A204.1 (cell line): Measurements from ENCODE around the gene MB21D2.

Source experiments
- FAIRE-seq: peaks from 2 replicates; lab custom pipeline; 2012; peaks lifted over from hg19 to GRCh38; lab: Jason Lieb, UNC

MB21D2 gene

GRCh38 chr3:192890347-192891335 is 27.0 kb downstream of the MB21D2 start:
- no peak for FAIRE-seq

GRCh38 chr3:192889679-192890078 is 28.0 kb downstream of the MB21D2 start:
- no peak for FAIRE-seq

GRCh38 chr3:192888190-192888589 is 29.5 kb downstream of the MB21D2 start:
- no peak for FAIRE-seq

- FAIRE-seq: no peak
Measured at GRCh38 chr3:192887701-192888100, 30.0 kb downstream of the MB21D2 start.

- no peak for FAIRE-seq
Measured at GRCh38 chr3:192887047-192887446, 30.6 kb downstream of the MB21D2 start.

GRCh38 chr3:192884777-192885773 is 32.6 kb downstream of the MB21D2 start:
- FAIRE-seq: no peak

GRCh38 chr3:192883512-192883911 is 34.1 kb downstream of the MB21D2 start:
- FAIRE-seq: no peak

- FAIRE-seq: no peak
Measured at GRCh38 chr3:192881159-192881786, 36.4 kb downstream of the MB21D2 start.

- no peak for FAIRE-seq
Measured at GRCh38 chr3:192880313-192880712, 37.3 kb downstream of the MB21D2 start.

- no peak for FAIRE-seq
Measured at GRCh38 chr3:192879346-192880031, 38.2 kb downstream of the MB21D2 start.

GRCh38 chr3:192875971-192876565 is 41.6 kb downstream of the MB21D2 start:
- no peak for FAIRE-seq

GRCh38 chr3:192870822-192871221 is 46.8 kb downstream of the MB21D2 start:
- no peak for FAIRE-seq

- no peak for FAIRE-seq
Measured at GRCh38 chr3:192869131-192870031, 48.3 kb downstream of the MB21D2 start.

- FAIRE-seq: no peak
Measured at GRCh38 chr3:192867645-192868044, 50.0 kb downstream of the MB21D2 start.

- FAIRE-seq: no peak
Measured at GRCh38 chr3:192866804-192867203, 50.9 kb downstream of the MB21D2 start.

GRCh38 chr3:192864941-192865340 is 52.7 kb downstream of the MB21D2 start:
- no peak for FAIRE-seq

- no peak for FAIRE-seq
Measured at GRCh38 chr3:192863091-192863420, 54.6 kb downstream of the MB21D2 start.

- FAIRE-seq: no peak
Measured at GRCh38 chr3:192862408-192863090, 55.1 kb downstream of the MB21D2 start.

GRCh38 chr3:192861972-192862371 is 55.7 kb downstream of the MB21D2 start:
- FAIRE-seq: no peak

- no peak for FAIRE-seq
Measured at GRCh38 chr3:192860454-192860853, 57.2 kb downstream of the MB21D2 start.
